Breast epithelium (tissue), 4 donors: ENCODE data around the gene TUBA1C. TPM values are rescaled to one million over a fixed set of nuclear protein-coding genes. Genes with fewer than 3 reads are reported as not detected.

Experiments used
- DNase-seq, 2 donors: peaks; one replicate each; pipeline ENCODE4 v3.0.0-alpha.2; 2019; ENCODE audit warnings: low spot score in 2 of 2
- H3K27ac ChIP-seq, 2 donors: fragments of 200-600 bp; sonication (generic) in 1 of 2; one replicate each; pipeline ENCODE4 v1.5.1; 2016 to 2019; ENCODE audit warnings: mild to moderate bottlenecking in 1 of 2
- H3K27me3 ChIP-seq, 2 donors: fragments of 200-600 bp; sonication (generic) in 1 of 2; one replicate each; pipeline versions ENCODE4 v1.5.1 to v1.6.0; 2017 to 2019; ENCODE audit warnings: control low read depth in 1 of 2, mild to moderate bottlenecking in 1 of 2
- H3K36me3 ChIP-seq: fragments of 200-600 bp; one replicate; pipeline ENCODE4 v1.5.1; 2019
- H3K4me1 ChIP-seq, 2 donors: fragments of 200-600 bp; sonication (generic); one replicate each; pipeline ENCODE4 v1.5.1; 2016 to 2019; ENCODE audit warnings: control low read depth in 1 of 2
- H3K4me3 ChIP-seq, 3 donors: fragments of 200-600 bp; sonication (generic); 1 replicate in 2 of 3; 2 replicates in 1 of 3; pipeline ENCODE4 v1.5.1; 2016 to 2019; ENCODE audit warnings: mild to moderate bottlenecking in 3 of 3, moderate library complexity in 2 of 3
- H3K9me3 ChIP-seq, 2 donors: fragments of 200-600 bp; sonication (generic) in 1 of 2; one replicate each; pipeline ENCODE4 v1.5.1; 2016 to 2019; ENCODE audit warnings: control low read depth in 1 of 2
- POLR2A ChIP-seq: fragments of 450-650 bp; IDR thresholded peaks from one replicate; pipeline ENCODE4 v1.6.1; 2016; ENCODE audit warnings: antibody characterized with exemption, mild to moderate bottlenecking, moderate library complexity
- POLR2AphosphoS5 ChIP-seq, 3 donors: sonication (generic); formaldehyde crosslinking; IDR thresholded peaks; one replicate each; pipeline ENCODE4 v1.6.1; 2017; ENCODE audit warnings: antibody characterized with exemption in 3 of 3
- intact Hi-C: fragments of 100-400 bp; cut with DNase I; formaldehyde crosslinking; loops from one replicate; pipeline ENCODE4 v1.15.1; 2023; ENCODE audit warnings: low total_unique reads
- total RNA-seq, 3 donors: library from RNA; depleted of rRNA; stranded (reverse); fragments of >200 nt; gene quantifications; one replicate each; pipeline ENCODE4 v1.1.0, GENCODE V29; 2016
- TF ChIP-seq, protein P1 (sequence below), 3 donors: fragments of 450-650 bp; IDR thresholded peaks; one replicate each; pipeline ENCODE4 v1.5.1; 2016 to 2017; ENCODE audit warnings: antibody characterized with exemption in 3 of 3, mild to moderate bottlenecking in 3 of 3, moderate library complexity in 3 of 3

TUBA1C gene
- total RNA-seq, 3 donors from 2014 or later = 91.9 to 123 (median 97.3) TPM

GRCh38 chr12:49297695-49298060, 32.8 kb downstream of the TUBA1C start:
- Histone ChIP-seq H3K4me3 (peak overlapping the region in 2 of 3 donors; percentile 46 to 62), H3K4me1 (peaks cover 0 to 7% of the 10 kb centered on the region in 2 donors), H3K36me3 (no peaks in the 10 kb centered on the region), H3K27ac (no peak overlapping the region), H3K27me3 (peaks cover 11 to 51% of the 10 kb centered on the region in 2 donors), H3K9me3 (no peaks in the 10 kb centered on the region)
- DNase-seq = no peak
- intact Hi-C loops = loop anchor here (1.0 to 5.0 kb wide), 2 partner anchors 7 to 400 kb away; no protein-coding TSS in a partner anchor
- TF ChIP-seq, protein P1, sequence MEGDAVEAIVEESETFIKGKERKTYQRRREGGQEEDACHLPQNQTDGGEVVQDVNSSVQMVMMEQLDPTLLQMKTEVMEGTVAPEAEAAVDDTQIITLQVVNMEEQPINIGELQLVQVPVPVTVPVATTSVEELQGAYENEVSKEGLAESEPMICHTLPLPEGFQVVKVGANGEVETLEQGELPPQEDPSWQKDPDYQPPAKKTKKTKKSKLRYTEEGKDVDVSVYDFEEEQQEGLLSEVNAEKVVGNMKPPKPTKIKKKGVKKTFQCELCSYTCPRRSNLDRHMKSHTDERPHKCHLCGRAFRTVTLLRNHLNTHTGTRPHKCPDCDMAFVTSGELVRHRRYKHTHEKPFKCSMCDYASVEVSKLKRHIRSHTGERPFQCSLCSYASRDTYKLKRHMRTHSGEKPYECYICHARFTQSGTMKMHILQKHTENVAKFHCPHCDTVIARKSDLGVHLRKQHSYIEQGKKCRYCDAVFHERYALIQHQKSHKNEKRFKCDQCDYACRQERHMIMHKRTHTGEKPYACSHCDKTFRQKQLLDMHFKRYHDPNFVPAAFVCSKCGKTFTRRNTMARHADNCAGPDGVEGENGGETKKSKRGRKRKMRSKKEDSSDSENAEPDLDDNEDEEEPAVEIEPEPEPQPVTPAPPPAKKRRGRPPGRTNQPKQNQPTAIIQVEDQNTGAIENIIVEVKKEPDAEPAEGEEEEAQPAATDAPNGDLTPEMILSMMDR (IDR thresholded peaks at IDR 0.05) = no peak
- TF ChIP-seq POLR2AphosphoS5 (IDR thresholded peaks at IDR 0.05) (no peak), POLR2A (no peak)

DNA sequence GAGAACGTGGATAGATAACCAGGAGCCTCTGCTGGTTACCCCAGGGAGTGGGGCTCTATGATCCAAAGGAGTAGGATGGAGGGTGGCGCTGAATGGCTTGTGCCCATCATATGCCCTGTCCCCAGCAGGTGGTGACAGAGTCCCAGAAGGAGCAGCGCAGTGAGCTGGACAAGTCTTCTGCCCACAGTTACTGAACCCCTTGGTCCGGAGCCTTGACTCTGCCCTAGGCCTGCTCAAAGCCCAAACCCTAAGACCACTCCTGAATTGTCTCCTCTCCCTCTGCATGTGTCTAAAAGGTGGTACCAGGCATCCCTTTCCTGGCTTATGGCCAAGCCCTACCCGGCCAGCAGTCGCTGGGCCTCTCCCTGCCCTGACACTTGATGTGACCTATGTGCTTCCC, 33.3 kb downstream of the TUBA1C start:
- DNase-seq = no peak
- intact Hi-C loops = loop anchor here (1.0 to 5.0 kb wide), 2 partner anchors 8 to 399 kb away; no protein-coding TSS in a partner anchor
- Histone ChIP-seq H3K36me3 (no peaks in the 10 kb centered on the region), H3K9me3 (no peaks in the 10 kb centered on the region), H3K27ac (no peak overlapping the region), H3K4me1 (peaks cover 0 to 7% of the 10 kb centered on the region in 2 donors), H3K4me3 (no peak overlapping the region), H3K27me3 (peaks cover 11 to 51% of the 10 kb centered on the region in 2 donors)
- TF ChIP-seq, protein P1 (IDR thresholded peaks at IDR 0.05) = no peak
- no peak for TF ChIP-seq POLR2AphosphoS5 (IDR thresholded peaks at IDR 0.05)
- TF ChIP-seq POLR2A = no peak

- TF ChIP-seq POLR2AphosphoS5 (IDR thresholded peaks at IDR 0.05) = no peak
- TF ChIP-seq POLR2A = no peak
- TF ChIP-seq, protein P1 (IDR thresholded peaks at IDR 0.05) = no peak
- intact Hi-C loops = no loop called here
- H3K27me3 ChIP-seq = peaks cover 5 to 33% of the 10 kb centered on the region in 2 donors
Measured at GRCh38 chr12:49301760-49302159, 36.9 kb downstream of the TUBA1C start.

GRCh38 chr12:49304161-49304560, 39.3 kb downstream of the TUBA1C start:
- intact Hi-C loops = no loop called here
- TF ChIP-seq, protein P1 (IDR thresholded peaks at IDR 0.05) = no peak
- TF ChIP-seq POLR2AphosphoS5 (IDR thresholded peaks at IDR 0.05) = no peak
- TF ChIP-seq POLR2A = no peak
- no peak for DNase-seq

More at GRCh38 chr12:49301760-49302159, 36.9 kb downstream of the TUBA1C start:
- Histone ChIP-seq H3K4me3 (no peak overlapping the region), H3K4me1 (peaks cover 0 to 6% of the 10 kb centered on the region in 2 donors), H3K9me3 (no peaks in the 10 kb centered on the region), H3K36me3 (no peaks in the 10 kb centered on the region), H3K27ac (no peak overlapping the region)
- DNase-seq = no peak

GRCh38 chr12:49305762-49306510, 41.1 kb downstream of the TUBA1C start:
- TF ChIP-seq POLR2A (no peak), POLR2AphosphoS5 (IDR thresholded peaks at IDR 0.05) (no peak)
- TF ChIP-seq, protein P1 (IDR thresholded peaks at IDR 0.05) = no peak

More at GRCh38 chr12:49304161-49304560, 39.3 kb downstream of the TUBA1C start:
- no peak overlapping the region for H3K4me3 ChIP-seq
- peaks cover 0 to 10% of the 10 kb centered on the region in 2 donors for H3K27me3 ChIP-seq
- no peak overlapping the region for H3K27ac ChIP-seq
- no peaks in the 10 kb centered on the region for H3K9me3 ChIP-seq
- no peaks in the 10 kb centered on the region for H3K4me1 ChIP-seq
- H3K36me3 ChIP-seq = no peaks in the 10 kb centered on the region

More at GRCh38 chr12:49305762-49306510, 41.1 kb downstream of the TUBA1C start:
- no peak overlapping the region for H3K27ac ChIP-seq
- H3K4me3 ChIP-seq = no peak overlapping the region
- peaks cover 0 to 6% of the 10 kb centered on the region in 2 donors for H3K27me3 ChIP-seq
- no peaks in the 10 kb centered on the region for H3K9me3 ChIP-seq
- H3K36me3 ChIP-seq = no peaks in the 10 kb centered on the region
- intact Hi-C loops = no loop called here
- no peaks in the 10 kb centered on the region for H3K4me1 ChIP-seq
- no peak for DNase-seq
